ENCODE data around the gene CSTPP1.
"Not testable (repeated sequence)": the region's sequence is repeated elsewhere in the genome, so short reads cannot be mapped to it uniquely, and the experiment has no call there.

Gene CSTPP1

DNA sequence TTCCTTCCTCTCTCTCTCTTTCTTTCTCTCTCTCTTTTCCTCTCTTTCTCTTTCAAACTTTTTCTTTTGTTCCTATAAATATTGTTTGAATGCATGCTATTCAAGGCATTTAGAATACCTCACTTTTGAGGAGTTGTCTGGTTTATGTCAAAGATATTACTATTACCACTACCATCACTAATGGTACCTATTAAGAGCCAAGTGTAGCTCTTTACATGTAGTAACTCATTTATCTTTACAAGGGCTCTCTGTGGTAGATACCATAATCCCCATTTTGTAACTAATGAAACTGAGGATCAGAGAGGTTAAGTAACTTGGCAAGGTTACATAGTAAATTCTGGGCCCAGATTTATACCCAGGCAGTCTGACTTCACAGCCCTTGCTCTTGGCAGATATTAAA is 116.0 kb downstream of the CSTPP1 start:
- DNase-seq, result no peak

DNA sequence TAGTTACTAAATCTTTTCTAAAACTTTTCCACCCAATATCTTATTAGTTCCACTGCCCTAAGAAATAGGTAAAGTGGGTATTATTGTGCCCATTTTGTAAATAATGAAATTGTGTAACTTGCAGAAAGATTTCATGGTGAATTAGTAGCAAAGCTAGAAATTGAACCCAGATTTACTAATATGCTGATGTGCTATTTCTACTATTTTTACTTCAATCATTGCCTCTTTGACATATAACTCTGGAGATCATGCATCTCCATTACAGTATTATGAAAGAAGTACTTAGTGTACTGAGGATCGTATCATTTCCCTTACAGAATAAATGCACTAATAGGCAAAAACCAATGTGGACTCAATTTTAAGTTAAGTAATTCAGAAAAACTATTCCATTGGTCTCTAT is 119.0 kb downstream of the CSTPP1 start:
- DNase-seq, result no peak

DNA sequence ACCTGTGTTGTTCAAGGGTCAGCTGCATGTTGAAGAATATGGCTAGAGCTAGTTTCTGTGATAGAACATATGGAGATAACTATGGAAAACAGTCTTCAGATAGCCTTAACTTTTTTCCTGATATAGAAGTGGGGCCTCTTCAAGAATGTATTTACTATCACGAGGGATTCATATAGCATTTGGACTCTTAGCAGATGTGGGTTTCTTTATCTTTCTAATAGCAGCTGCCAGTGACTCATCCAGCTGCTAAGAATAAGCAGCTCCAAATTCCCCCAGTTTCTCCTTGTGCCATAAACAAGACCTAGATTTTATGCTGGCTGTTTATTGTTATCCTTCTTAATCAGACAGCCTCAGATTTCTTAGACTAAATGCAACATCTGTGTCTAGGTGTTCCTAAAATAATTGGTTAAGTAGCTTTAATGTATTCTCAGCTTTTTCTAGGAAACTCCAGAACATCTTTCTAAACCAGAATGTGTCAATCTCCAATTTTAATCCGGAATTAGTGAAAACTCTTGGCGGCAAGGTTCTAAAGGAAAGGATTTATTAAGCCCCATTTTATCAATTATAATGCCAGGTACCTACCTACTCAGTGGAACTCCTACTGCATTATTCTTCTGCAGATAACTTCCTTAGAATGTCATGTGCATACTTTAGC is 119.8 kb downstream of the CSTPP1 start:
- no peak for DNase-seq

DNA sequence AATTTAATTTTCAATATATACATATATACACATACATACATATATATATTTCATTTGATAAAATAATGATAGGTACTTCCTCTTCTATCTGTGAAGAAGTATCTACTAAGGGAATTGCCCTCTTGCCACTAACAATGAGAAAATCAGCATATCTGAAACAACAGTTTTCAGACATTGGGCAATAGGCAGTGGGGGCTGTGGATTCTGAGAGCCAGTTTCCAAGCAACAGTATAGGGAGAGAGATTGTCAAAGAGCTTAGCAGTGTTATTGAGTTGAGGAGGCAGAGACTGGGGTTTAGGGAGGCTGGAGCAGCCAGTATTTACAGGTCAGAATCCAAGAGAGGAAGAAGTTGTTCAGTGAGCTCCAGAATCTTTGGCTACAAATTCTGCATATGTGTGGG is 120.8 kb downstream of the CSTPP1 start:
- no peak for DNase-seq

DNA sequence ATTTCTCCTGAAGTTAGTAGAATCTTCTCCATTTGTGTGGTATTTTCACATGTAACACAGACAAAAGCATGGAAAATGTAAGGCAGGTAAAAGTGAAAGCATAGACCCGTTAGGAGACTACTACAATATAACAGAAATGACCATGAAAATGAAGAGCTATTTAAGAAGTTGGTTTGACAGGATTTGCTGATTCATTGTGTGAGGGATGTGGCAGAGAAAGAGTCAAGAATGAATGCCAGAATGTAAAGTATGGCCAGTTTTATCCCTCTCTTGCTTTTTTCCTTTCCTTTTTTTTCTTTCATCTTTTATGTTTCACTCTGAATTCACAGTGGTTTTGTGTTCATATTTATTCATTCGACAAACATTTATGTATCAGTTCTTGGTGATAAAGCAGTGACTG is 124.2 kb downstream of the CSTPP1 start:
- DNase-seq, result no peak

DNA sequence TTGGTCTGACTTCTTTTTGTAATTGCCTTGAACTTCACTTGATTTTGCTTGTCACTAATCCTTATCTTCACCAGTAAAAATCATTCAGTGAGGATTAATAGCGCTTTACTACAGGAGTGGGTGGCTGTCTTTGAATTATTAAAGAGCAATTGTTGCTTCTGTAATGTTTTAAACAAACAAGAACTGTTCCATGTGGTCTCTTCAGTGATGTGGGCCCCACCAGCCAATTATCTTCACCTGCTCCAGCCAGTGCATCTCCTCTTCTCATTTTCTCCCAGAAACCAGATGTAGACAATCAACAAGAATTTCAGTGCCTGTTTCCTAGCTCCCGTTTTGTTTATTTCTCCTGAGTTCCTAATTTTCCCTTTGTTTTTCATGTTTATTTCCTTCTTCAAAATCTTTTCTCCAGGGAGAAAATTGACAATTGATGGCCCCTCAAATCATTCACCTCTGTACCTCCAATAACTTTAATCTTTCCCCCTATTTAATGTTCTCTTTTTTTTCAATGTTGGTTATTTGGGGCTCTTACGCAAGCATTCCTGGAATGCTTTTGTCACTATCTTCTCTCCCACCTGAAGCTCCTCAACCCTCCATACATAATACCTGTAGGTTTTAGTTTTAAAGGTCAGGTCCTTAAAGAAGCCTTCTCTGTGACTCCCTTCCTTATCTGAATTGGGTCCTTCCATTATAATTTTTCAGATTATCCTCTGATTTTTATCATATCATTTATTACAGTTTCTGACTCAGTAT is 125.0 kb downstream of the CSTPP1 start:
- DNase-seq, result peak in 1 of 2 experiments; percentile 31

DNA sequence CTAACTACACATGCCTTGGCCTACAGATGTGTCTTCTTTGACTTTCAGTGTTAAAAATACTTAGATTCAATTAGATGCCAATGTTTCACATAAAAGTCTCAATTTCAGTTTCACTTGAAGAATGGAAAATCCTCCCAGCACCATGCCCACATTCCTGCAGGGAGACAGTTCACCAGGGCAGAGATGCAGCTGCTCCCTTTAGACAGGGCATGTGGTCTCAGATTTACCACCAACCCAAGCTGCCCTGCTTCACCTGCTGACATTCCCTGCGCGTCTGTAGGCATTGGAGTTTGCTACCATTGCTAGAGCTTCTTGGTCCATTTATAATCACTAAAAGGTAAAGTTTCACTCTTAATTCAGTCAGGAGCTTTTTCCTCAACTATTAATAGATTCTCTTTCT is 126.2 kb downstream of the CSTPP1 start:
- no peak for DNase-seq

DNA sequence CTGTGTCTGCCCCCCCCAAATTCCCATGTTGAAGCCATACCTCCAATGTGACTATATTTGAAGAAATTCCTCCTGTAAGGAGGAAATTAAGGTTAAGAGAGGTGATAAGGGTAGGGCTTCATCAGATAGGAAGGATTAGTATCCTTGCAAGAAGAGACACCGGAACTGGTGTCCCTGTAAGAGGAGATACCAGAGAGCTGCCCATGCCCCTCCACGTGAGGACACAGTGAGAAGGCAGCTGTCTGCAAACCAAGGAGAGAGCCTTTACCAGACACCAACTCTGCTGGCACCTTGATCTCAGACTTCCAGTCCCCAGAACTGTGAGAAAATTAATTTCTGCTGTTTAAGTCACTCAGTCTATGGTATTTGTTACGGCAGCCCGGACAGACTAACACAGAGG is 130.8 kb downstream of the CSTPP1 start:
- DNase-seq, result no peak

DNA sequence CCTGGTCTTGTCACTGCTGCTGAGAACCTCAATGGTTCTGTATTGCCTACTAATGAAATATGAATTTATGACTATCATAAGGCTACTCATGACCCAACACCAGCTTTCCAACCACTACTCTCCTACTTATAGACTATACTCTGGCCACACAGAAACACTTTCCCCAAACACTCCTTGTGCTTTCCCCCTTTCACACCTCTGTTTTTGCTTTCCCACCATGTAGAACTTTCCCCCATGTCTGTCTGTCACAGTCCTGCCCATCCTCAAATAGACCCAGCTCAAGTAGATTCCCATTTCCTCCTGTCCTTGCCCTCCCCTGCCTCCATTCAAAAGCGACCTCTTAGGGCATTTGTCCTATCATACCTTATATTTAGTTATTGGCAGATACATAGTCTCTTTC is 134.2 kb downstream of the CSTPP1 start:
- no peak for DNase-seq

DNA sequence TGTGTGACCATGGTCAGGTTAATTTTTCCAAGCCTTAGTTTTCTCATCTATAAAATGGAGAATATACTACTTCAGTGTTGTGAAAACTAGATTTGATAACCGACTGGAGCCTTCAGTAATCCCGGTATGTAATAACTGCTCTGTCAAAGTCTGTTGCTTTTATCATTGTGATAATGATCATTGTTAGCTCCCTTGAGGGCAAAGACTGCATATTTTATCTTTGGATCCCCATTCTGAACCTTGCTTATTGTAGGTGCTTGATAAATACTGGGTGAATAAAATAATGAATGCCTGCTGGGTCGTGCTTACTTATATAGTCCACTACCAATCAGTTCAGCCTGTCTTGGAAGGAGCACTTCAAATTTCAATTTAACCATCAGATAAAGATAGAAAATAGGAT is 134.8 kb downstream of the CSTPP1 start:
- no peak for DNase-seq

DNA sequence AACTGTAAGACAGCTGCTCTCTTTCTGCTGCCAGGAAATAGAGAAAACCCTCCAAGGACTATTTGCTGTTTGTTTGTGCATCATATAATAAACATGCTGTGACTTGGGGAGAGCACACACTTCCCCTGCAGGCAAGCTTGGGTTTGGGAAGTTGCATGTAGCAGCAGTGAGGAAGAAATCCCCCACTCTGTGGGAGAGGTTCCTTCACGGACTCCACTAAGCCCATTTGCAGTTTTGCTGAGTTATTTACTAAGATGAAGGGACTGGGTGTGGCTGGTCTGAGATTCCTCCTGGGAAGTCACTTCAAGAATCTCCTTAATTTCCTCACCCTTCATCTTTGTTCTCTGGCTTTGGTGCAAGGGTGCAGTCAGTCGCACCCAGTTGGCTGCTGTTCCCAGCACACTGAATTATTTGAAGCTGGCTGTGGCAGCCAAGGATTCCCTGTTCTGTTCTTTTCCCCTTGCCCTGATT is 135.3 kb downstream of the CSTPP1 start:
- DNase-seq, result no peak

DNA sequence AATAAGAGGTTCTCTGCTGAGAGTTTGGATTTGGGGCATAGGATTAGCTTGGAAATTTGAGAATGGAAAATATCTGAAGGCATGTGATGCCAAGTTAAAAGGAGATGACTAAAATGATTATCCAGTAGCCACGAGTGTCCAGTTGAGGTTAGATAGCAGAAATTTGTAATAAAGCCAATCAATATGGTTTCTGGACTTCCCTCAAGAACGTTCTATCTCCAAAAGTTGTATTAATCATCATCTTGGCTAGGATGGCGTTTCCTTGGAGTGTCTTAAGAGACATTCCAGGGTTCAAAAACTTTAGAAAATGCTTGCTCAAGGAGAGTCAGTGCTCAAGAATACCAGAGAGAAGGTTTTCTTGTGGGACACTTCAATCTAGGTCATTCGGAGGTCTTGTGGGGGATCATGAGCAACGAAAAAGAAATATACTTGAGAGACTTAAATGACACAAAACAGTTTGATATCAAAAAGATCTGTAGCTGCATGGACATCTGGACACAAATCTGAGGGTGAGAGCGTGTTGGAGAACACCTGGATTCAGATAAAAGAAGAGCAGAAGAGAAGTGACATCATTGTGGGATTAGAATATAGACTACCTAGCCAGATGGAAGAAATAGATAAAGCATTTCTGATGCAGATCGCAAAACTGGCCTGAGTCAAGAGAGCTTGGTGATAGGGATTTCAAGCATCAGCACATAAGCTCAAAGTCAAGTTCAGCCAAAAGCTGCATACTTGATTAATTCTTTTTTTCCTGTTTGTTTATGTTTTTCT is 142.4 kb downstream of the CSTPP1 start:
- no peak for DNase-seq

DNA sequence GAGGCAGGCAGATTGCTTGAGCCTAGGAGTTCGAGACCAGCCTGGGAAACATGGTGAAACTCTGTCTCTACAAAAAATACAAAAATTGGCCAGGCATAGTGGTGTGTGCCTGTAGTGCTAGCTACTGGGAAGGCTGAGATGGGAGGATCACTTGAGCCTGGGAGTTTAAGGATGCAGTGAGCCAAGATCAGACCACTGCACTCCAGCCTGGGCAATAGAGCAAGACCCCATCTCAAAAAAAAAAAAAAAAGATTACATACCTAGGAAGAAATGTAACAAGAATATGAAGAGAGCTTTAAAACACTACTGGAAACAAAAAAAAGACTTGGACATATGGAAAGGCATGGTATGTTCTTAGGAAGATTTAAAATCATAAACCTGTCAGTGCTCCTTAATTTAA is 144.2 kb downstream of the CSTPP1 start:
- DNase-seq, result not testable (repeated sequence)

DNA sequence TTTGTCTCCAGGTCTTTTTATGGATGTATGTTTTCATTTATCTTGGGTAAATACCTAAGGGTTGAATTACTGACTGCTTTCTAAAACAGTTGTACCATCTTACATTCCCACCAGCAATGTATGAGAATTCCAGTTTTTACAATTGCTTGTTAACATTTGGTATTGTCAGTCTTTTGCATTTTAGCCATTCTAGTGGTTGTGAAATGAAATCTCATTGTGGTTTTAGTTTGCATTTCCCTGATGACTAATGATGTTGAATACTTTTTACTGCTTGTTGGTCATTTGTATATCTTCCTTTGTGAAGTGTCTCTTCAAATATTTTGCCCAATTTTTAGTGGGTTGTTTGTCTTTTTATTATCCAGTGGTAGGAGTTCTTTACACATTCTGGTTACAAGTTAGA is 147.4 kb downstream of the CSTPP1 start:
- DNase-seq, result no peak

DNA sequence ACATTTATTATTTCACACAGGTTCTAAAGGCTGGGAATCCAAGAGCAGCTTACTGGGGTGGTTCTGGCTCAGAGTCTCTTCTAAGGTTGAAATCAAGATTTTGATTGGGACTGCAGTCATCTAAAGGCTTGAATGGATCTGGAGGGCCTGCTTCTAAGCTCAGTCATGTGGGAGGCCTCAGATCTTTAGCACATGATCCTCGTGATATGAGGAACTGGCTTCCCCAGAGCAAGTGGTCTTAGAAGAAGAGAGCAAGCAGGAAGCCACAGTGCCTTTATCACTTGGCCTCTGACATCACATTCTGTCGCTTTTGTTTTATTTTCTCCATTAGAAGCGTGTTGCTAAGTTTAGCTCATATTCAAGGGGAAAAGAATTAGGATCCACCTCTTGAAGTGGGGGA is 151.2 kb downstream of the CSTPP1 start:
- no peak for DNase-seq

DNA sequence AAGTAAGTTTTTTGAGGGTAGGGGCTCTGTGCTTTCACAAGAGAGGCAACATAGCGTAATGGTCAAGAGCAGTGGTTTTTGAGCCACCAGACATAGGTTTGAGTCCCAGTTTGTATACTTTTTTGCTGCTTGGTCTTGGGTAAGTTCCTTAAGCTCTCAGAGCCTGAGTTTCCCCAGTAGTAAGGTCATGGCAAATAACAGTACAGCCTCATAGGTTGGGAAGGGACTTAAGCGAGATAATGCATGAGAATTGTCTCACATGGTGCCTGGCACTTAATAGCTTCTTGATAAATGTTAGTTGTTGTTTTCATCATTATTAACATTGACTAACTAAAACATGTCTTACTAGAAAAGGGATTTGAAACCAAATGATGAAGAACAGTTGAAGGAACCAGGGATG is 157.0 kb downstream of the CSTPP1 start:
- DNase-seq, result no peak

DNA sequence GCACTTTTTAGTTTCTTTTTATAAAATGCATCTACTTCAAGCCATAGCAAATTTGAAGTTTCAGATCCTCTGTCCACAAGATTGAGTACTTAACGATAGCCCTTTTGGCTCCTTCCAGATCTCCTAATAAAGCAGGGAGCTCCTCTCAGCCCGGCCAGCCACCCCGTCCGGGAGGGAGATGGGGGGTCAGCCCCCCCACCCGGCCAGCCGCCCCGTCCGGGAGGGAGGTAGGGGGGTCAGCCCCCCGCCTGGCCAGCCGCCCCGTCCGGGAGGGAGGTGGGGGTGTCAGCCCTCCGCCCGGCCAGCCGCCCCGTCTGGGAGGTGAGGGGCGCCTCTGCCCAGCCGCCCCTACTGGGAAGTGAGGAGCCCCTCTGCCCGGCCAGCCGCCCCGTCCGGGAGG is 160.3 kb downstream of the CSTPP1 start:
- DNase-seq, result not testable (repeated sequence)

DNA sequence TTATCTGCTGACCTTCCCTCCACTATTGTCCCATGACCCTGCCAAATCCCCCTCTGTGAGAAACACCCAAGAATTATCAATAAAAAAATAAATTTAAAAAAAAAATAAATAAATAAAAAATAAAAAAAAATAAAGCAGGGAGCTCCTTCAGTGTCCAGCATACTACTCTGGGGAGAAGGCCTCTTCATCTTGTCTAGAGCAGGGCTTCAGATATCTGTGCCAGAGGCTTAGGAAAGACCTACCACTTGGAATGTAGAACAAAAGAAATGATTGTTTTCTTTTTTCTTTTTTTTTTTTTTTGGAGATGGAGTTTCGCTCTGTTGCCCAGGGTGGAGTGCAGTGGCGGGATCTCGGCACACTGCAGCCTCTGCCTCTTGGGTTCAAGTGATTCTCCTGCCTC is 161.7 kb downstream of the CSTPP1 start:
- DNase-seq, result not testable (repeated sequence)

DNA sequence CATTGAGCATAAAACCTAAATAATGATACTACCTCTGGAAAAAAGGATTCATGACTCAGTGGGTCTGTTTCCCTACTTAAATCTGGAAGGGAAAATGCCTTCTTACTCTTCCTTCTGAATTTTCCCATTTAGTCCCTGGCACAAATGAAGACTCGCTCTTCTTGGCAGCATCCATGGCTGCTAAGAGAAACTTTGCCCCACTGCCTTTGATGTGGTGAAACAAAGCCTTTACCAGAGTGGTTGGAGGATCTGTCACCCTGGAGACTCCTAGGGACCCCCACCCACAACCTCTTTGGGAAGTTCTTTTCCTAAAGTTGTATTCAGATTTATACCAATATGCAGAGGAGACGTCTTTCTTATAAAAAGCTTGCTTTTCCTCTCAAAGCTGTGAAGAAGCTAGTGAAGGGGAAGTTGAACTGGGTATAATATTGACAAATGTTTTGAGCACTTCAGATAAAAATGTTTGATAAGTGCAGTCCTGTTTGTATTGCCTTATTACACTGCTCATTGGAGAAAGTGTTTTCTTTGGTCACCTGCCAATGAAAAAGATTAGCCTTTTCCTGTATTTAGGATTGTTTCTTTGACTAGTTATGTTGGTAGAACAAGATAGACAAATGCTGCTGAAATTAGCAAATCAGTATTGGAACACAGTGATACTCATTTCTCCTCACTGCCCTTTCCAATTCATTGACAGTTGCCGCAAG is 162.8 kb downstream of the CSTPP1 start:
- DNase-seq, result peak; percentile 54 to 91

DNA sequence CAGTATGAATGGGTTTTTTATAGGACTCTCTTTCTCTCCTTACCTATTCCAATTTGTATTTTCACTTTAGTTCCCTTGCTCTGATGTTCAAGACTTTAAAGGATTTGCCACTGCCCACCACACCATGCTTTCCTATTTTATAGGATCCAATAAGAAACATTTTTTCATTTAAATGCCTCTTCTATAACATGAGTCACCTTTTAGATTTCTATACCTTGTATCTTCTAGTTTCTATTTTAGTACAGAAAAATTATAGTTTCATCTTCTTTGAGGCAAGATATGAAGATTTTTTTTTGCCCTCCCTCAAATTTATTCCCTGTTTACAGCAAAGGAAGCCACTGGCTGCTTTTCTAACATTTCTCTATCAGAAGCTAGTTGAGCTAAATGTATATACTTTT is 163.4 kb downstream of the CSTPP1 start:
- DNase-seq, result no peak

DNA sequence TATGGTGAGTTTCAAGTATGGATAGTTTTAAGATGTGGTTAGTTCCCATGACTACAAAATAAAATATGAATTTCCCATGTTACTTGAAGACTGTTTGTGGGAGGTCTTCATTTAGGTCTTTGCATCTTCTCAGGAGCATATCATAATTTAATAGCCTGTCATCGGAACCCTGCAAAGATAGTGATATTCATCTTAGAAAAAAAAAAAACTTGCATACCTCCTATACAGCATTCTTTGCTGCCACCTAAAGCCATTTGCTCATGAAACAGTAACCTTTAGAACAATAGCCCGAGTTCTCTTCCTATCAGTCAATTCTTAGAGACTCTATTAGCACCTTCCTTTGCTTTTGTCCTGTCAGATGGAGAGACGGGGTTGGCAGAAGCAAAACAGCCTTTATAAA is 164.8 kb downstream of the CSTPP1 start:
- no peak for DNase-seq

DNA sequence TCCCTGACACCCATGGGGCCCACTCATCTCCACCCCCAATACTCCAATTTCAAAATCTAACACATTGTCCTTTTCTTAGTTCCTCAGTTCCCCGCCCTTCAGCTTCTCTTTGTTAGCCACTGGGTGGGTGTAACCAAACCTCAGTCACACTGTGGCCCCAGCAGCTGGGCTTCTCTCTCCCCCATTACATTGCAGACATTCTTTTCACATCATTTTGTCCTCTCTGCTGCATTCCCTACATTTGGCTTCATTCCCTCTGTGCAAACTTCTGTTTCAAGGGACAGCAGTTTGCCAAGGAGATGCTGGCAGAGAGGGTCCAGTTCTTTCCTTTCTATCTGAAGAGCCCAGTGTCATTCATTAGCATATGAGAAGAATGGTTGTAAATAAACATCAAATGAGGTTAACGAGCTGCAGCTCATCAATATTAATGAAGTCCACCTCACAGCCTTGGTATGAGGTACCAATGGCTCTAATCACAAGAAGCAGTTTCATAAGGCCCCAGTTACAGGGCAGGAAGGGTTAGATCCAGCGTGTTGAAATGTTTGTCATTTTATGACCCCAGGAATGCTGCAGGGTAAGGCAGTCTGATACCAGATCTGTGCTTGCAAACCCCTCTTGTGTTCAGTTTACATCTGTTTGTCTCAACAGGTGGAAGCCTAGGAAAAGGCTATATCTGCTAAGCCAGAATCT is 167.8 kb downstream of the CSTPP1 start:
- DNase-seq, result no peak

DNA sequence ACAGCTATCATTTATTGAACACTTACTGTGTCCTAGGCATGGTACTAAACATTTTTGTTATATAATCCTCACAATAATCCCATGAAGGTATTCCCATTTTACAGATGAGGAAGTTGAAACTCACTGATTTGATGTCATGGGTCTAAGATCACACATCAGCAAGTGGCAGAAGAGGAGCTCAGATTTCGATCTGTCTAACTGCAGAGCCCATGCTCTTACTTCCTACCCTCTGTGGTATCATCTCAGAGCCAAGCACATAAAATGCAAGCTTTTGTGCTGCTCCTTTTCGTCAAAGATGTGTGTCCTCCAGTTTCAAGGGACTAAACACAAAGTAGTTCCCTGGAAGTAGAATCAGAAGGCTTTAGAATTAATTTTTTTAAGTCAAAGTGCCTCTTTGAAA is 169.0 kb downstream of the CSTPP1 start:
- DNase-seq, result no peak

All from NCI-H2081 (cell line).